ENCODE results near the gene DGKH. TPM values are rescaled to one million over a fixed set of nuclear protein-coding genes. Genes with fewer than 3 reads are reported as not detected.

Gene DGKH
- total RNA-seq, 1 experiment from 2014 or later = 9.3 TPM

GRCh38 chr13:42272115-42272803, 223.8 kb downstream of the DGKH start, which contains the start of gene AKAP11:
TSS of gene AKAP11 (plus strand) at chr13:42272152. CDS start at chr13:42286349, 14,197 bp downstream.
- no peak for DNase-seq
- H3K4me1 ChIP-seq (replicated peaks; ENCODE audit: insufficient read depth) = 0 out of 2 replicates have a peak, but pooled peaks cover 11% of the 10 kb centered on the region
- TF ChIP-seq CTCF (conservative IDR thresholded peaks at IDR 0.05) (no peak), EZH2 (IDR thresholded peaks at IDR 0.05; ENCODE audit: low read depth) (no peak)
- H4K20me1 ChIP-seq (ENCODE audit: insufficient read depth) = no peaks in the 10 kb centered on the region
- peak within 1 kb of the TSS; percentile 98 for H2AFZ ChIP-seq
- H3K27me3 ChIP-seq (ENCODE audit: insufficient read depth, low read depth) = no peaks in the 10 kb centered on the region
- H3K36me3 ChIP-seq (ENCODE audit: low read depth) = no peaks in the 10 kb centered on the region
- H3F3A ChIP-seq (ENCODE audit: insufficient read depth, low read depth) = no peaks in the 10 kb centered on the region
- intact Hi-C loops (cut with micrococcal nuclease; ENCODE audit: unreplicated experiment) = loop anchor here (1.0 kb wide), 1 partner anchor 92 kb away; no protein-coding TSS in a partner anchor
- no peaks in the 10 kb centered on the region for H3K9me3 ChIP-seq (ENCODE audit: insufficient read depth, low read depth)
- peak within 1 kb of the TSS; percentile 86 for H3K4me3 ChIP-seq
- no peaks in the 10 kb centered on the region for H3K9me2 ChIP-seq (ENCODE audit: insufficient read depth)
- H3K79me2 ChIP-seq (ENCODE audit: low read depth) = peaks cover 9% of the 10 kb centered on the region; the same call in 1 of the 2 replicates
- peak within 1 kb of the TSS; percentile 78 for H3K4me2 ChIP-seq
- CTCF ChIA-PET = interaction anchor here (0.6 kb wide), 1 partner anchor 56 kb away, joined by 3 read pairs; no protein-coding TSS in a partner anchor
- POLR2A ChIA-PET (ENCODE audit: unreplicated experiment) = interaction anchor here (0.6 kb wide), 3 partner anchors 43 to 1471 kb away, joined by 3 to 8 read pairs (median 3); no protein-coding TSS in a partner anchor
- H3K27ac ChIP-seq = peak within 1 kb of the TSS; percentile 53
- no TSS peak for BruUV-seq (replicated peaks)

GRCh38 chr13:42272804-42273175, 224.3 kb downstream of the DGKH start:
- no TSS peak for BruUV-seq (replicated peaks)
- peak overlapping the region; percentile 86 for H3K4me3 ChIP-seq
- peak overlapping the region; percentile 98 for H2AFZ ChIP-seq
- ChIA-PET CTCF (interaction anchor here (0.6 kb wide), 1 partner anchor 57 kb away, joined by 3 read pairs; no protein-coding TSS in a partner anchor), POLR2A (ENCODE audit: unreplicated experiment) (interaction anchor here (0.6 kb wide), 2 partner anchors 690 to 1471 kb away, joined by 3 to 8 read pairs; no protein-coding TSS in a partner anchor)
- peaks cover 9% of the 10 kb centered on the region; the same call in 1 of the 2 replicates for H3K79me2 ChIP-seq (ENCODE audit: low read depth)
- H3K9me3 ChIP-seq (ENCODE audit: insufficient read depth, low read depth) = no peaks in the 10 kb centered on the region
- no peak for DNase-seq
- H3K27ac ChIP-seq = no peak overlapping the region
- no peaks in the 10 kb centered on the region for H4K20me1 ChIP-seq (ENCODE audit: insufficient read depth)
- intact Hi-C loops (cut with micrococcal nuclease; ENCODE audit: unreplicated experiment) = loop anchor here (1.0 kb wide), 1 partner anchor 92 kb away; no protein-coding TSS in a partner anchor
- H3K27me3 ChIP-seq (ENCODE audit: insufficient read depth, low read depth) = no peaks in the 10 kb centered on the region
- no peaks in the 10 kb centered on the region for H3K36me3 ChIP-seq (ENCODE audit: low read depth)
- H3K4me1 ChIP-seq (replicated peaks; ENCODE audit: insufficient read depth) = 0 out of 2 replicates have a peak, but pooled peaks cover 11% of the 10 kb centered on the region
- H3K4me2 ChIP-seq = peak overlapping the region; percentile 77
- H3F3A ChIP-seq (ENCODE audit: insufficient read depth, low read depth) = no peaks in the 10 kb centered on the region
- H3K9me2 ChIP-seq (ENCODE audit: insufficient read depth) = no peaks in the 10 kb centered on the region
- TF ChIP-seq CTCF (conservative IDR thresholded peaks at IDR 0.05) (no peak), EZH2 (IDR thresholded peaks at IDR 0.05; ENCODE audit: low read depth) (no peak)

- no peak for TF ChIP-seq EZH2 (IDR thresholded peaks at IDR 0.05; ENCODE audit: low read depth)
- Histone ChIP-seq H3K4me2 (no peak overlapping the region), H3K27ac (no peak overlapping the region), H3K9me3 (ENCODE audit: insufficient read depth, low read depth) (no peaks in the 10 kb centered on the region), H3K36me3 (ENCODE audit: low read depth) (no peaks in the 10 kb centered on the region), H3K4me3 (no peak overlapping the region), H3K79me2 (ENCODE audit: low read depth) (peaks cover 14% of the 10 kb centered on the region; the same call in 1 of the 2 replicates), H3F3A (ENCODE audit: insufficient read depth, low read depth) (no peaks in the 10 kb centered on the region), H4K20me1 (ENCODE audit: insufficient read depth) (no peaks in the 10 kb centered on the region), H3K4me1 (replicated peaks; ENCODE audit: insufficient read depth) (0 out of 2 replicates have a peak, but pooled peaks cover 11% of the 10 kb centered on the region), H3K27me3 (ENCODE audit: insufficient read depth, low read depth) (no peaks in the 10 kb centered on the region), H2AFZ (no peak overlapping the region), H3K9me2 (ENCODE audit: insufficient read depth) (no peaks in the 10 kb centered on the region)
- intact Hi-C loops (cut with micrococcal nuclease; ENCODE audit: unreplicated experiment) = no loop called here
- ChIA-PET POLR2A (ENCODE audit: unreplicated experiment) (no interaction called here), CTCF (no interaction called here)
- no TSS peak for BruUV-seq (replicated peaks)
- no peak for DNase-seq
These were observed 226.1 kb downstream of the DGKH start for GRCh38 chr13:42274386-42275097.

All from PC-9 (cell line).